Bronchial epithelial cell (primary cell): ENCODE measurements around the gene OOSP4B. TPM values are rescaled to one million over a fixed set of nuclear protein-coding genes. Genes with fewer than 3 reads are reported as not detected.
"Not testable (repeated sequence)": the region's sequence is repeated elsewhere in the genome, so short reads cannot be mapped to it uniquely, and the experiment has no call there.

Source experiments
- DNase-seq: peaks from one replicate; pipeline ENCODE4 v3.0.0-alpha.2; 2010; ENCODE audit warnings: low read depth
- FAIRE-seq: peaks from 2 replicates; lab custom pipeline; 2011; peaks lifted over from hg19 to GRCh38; lab: Jason Lieb, UNC
- H3K27me3 ChIP-seq: 2 replicates; pipeline ENCODE4 v1.5.1; 2011; ENCODE audit warnings: low read length; ENCODE audit not compliant: control insufficient read depth, insufficient read depth
- H3K36me3 ChIP-seq: 2 replicates; pipeline ENCODE4 v1.5.1; 2011; ENCODE audit warnings: low read length; ENCODE audit not compliant: control insufficient read depth, insufficient read depth
- H3K4me3 ChIP-seq: 2 replicates; pipeline ENCODE4 v1.5.1; 2011; ENCODE audit warnings: mild to moderate bottlenecking, low read depth, low read length, control low read depth
- total RNA-seq: library from RNA; depleted of rRNA; stranded (reverse); fragments of >200 nt; gene quantifications from 2 replicates; pipeline ENCODE4 v1.2.1, GENCODE V29; 2014
- TF ChIP-seq, protein P1 (sequence below): IDR thresholded peaks from 2 replicates; pipeline ENCODE4 v1.5.1; 2011; ENCODE audit warnings: mild to moderate bottlenecking, moderate library complexity, low read length, control low read depth, inconsistent platforms; ENCODE audit not compliant: insufficient read depth, severe bottlenecking

The OOSP4B gene
- total RNA-seq, 1 donor from 2014 or later: not detected

DNA sequence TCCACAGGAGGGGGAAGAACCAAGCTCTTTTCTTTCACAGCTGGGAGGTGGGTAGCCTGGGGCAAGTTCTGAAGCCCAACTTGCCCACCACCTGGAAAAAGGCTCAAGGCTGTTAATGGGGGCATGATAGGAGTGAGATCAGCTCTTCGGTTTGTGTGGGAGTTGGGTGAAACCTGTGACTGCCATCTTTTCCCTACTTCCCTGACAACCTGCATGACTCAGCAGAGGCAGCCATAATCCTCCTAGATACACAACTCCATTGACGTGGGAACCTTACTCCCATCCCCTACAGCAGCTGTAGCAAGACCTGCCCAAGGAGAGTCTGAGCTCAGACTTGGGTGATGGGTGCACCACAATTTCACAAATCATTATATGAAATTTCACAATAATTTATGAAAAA is 13.3 kb upstream of the OOSP4B start:
- TF ChIP-seq, protein P1, sequence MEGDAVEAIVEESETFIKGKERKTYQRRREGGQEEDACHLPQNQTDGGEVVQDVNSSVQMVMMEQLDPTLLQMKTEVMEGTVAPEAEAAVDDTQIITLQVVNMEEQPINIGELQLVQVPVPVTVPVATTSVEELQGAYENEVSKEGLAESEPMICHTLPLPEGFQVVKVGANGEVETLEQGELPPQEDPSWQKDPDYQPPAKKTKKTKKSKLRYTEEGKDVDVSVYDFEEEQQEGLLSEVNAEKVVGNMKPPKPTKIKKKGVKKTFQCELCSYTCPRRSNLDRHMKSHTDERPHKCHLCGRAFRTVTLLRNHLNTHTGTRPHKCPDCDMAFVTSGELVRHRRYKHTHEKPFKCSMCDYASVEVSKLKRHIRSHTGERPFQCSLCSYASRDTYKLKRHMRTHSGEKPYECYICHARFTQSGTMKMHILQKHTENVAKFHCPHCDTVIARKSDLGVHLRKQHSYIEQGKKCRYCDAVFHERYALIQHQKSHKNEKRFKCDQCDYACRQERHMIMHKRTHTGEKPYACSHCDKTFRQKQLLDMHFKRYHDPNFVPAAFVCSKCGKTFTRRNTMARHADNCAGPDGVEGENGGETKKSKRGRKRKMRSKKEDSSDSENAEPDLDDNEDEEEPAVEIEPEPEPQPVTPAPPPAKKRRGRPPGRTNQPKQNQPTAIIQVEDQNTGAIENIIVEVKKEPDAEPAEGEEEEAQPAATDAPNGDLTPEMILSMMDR: no peak
- H3K27me3 ChIP-seq: no peaks in the 10 kb centered on the region
- H3K36me3 ChIP-seq: no peaks in the 10 kb centered on the region
- DNase-seq (no peak), FAIRE-seq (no peak)
- no peak overlapping the region for H3K4me3 ChIP-seq

DNA sequence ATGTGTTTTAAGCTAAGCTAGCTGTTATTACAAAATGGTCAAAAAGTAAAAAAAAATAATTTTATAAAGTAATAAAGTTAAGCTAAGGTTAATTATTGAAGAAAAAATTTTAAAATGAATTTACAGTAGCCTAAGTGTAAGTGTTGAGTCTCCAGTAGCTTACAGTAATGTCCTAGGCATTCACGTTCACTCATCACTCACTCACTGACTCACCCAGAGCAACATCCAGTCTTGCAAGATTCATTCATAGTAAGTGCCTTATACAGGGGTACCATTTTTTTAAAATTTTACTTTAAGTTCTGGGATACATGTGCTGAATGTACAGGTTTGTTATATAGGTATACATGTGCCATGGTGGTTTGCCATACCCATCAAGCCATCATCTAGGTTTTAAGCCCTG is 11.6 kb upstream of the OOSP4B start:
- no peak overlapping the region for H3K4me3 ChIP-seq
- TF ChIP-seq, protein P1: no peak
- no peak for FAIRE-seq
- H3K27me3 ChIP-seq: no peaks in the 10 kb centered on the region
- H3K36me3 ChIP-seq: no peaks in the 10 kb centered on the region
- DNase-seq: peak; percentile 91

DNA sequence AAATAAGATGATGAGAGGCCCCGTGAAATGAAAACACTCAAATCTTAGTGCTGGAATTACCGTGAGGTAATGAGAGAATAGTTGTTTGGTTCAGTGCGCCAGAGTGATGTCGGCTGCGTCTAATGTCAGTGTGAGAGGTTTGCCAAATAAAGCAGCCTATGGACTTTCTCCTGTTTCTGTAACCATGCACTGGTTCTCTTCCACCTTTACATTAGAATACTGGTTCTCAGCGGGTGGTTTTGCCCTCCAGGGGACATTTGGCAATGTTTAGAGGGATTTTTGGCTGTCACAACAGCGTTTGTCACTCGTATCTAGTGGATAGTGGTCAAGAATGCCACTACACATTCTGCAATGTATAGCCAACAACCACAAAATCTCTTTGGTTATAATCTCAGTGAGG is 1.1 kb downstream of the OOSP4B start:
- no peak for FAIRE-seq
- no peaks in the 10 kb centered on the region for H3K27me3 ChIP-seq

DNA sequence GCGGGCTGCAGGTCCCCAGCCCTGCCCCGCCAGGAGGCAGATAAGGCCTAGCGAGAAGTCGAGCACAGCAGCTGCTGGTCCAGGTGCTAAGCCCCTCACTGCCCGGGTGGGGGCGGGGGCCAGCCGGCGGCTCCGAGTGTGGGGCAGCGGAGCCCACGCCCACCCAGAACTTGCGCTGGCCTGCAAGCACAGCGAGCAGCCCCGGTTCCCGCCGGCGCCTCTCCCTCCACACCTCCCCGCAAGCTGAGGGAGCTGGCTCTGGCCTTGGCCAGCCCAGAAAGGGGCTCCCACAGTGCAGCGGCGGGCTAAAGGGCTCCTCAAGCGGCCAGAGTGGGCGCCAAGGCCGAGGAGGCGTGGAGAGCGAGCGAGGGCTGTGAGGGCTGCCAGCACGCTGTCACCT is 3.4 kb downstream of the OOSP4B start:
- H3K36me3 ChIP-seq, H3K27me3 ChIP-seq, H3K4me3 ChIP-seq, FAIRE-seq, DNase-seq: not testable (repeated sequence)

More for the DNA sequence above, 1.1 kb downstream of the OOSP4B start:
- DNase-seq: no peak
- TF ChIP-seq, protein P1: no peak
- Histone ChIP-seq H3K36me3 (no peaks in the 10 kb centered on the region), H3K4me3 (no peak overlapping the region)

DNA sequence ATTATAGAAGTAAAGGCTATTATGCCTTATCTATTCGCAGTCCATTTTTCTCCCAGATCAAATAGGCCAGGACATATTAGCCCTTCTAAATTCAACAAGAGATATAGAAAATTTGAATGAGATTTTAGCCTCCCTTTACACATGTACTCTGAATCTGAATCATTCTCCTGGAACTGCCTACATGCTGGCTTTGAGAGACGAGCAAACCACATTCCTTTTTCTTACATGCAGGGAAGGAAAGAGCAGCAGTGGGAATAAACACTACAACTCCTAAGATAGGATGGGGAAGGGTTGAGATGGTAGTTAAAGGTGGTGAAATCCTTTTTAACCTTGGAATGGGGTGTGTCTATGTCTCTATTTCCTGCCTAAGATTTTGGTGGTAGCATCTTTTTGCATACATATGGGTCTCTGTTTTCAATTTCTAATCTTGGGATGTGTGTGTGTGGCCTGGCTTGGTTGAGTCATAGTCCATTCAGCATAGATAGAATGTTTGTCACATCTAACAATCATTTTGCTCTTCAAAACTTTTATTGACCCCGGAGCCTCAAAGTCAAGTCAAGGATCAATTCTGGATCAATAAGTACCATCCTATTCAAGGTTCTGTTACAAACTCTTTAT is 12.1 kb downstream of the OOSP4B start:
- DNase-seq (no peak), FAIRE-seq (no peak)
- TF ChIP-seq, protein P1: no peak
- no peak overlapping the region for H3K4me3 ChIP-seq
- H3K36me3 ChIP-seq: no peaks in the 10 kb centered on the region
- H3K27me3 ChIP-seq: no peaks in the 10 kb centered on the region

DNA sequence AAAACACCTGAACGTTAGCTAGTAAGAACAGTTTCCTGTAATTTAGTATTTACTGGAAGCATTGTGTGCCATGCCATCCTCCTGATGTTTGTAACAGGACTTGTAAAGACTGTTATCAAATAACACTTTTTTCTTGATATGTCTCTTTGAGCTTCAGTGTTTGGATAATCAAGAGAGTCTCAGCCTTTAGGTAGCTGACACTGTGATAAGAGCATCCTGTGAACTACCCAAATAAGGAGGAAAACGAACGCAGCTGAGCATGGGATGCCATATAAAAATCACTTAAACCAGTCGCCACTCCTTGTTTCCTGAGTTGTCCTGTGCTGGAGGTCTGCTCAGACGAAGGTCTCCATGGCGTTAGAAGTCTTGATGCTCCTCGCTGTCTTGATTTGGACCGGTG is 23.1 kb downstream of the OOSP4B start, which contains the start of gene OOSP2:
Gene OOSP2 (plus strand): TSS at position 301 of the 400 bp plus-strand sequence. CDS start 51 bp downstream, at position 352.
- Histone ChIP-seq H3K4me3 (no peak within 1 kb of the TSS), H3K36me3 (no peaks in the 10 kb centered on the region), H3K27me3 (no peaks in the 10 kb centered on the region)
- TF ChIP-seq, protein P1: no peak
- no peak for FAIRE-seq
- DNase-seq: no peak

DNA sequence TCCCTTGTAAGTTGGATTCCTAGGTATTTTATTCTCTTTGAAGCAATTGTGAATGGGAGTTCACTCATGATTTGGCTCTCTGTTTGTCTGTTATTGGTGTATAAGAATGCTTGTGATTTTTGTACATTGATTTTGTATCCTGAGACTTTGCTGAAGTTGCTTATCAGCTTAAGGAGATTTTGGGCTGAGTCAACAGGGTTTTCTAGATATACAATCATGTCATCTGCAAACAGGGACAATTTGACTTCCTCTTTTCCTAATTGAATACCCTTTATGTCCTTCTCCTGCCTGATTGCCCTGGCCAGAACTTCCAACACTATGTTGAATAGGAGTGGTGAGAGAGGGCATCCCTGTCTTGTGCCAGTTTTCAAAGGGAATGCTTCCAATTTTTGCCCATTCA is 33.4 kb downstream of the OOSP4B start:
- not testable (repeated sequence) for H3K27me3 ChIP-seq, H3K4me3 ChIP-seq, H3K36me3 ChIP-seq, DNase-seq, FAIRE-seq

DNA sequence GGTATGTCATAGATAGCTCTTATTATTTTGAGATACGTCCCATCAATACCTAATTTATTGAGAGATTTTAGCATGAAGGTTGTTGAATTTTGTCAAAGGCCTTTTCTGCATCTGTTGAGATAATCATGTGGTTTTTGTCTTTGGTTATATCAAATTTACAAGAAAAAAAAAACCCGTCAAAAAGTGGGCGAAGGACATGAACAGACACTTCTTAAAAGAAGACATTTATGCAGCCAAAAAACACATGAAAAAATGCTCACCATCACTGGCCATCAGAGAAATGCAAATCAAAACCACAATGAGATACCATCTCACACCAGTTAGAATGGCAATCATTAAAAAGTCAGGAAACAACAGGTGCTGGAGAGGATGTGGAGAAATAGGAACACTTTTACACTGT is 33.9 kb downstream of the OOSP4B start:
- not testable (repeated sequence) for FAIRE-seq, DNase-seq, H3K36me3 ChIP-seq, H3K27me3 ChIP-seq, H3K4me3 ChIP-seq
